Measurements from ENCODE around the gene PLA2G1B.
A peak's percentile ranks its signal among the peaks of the same experiment; 100 is the strongest.

The PLA2G1B gene

DNA sequence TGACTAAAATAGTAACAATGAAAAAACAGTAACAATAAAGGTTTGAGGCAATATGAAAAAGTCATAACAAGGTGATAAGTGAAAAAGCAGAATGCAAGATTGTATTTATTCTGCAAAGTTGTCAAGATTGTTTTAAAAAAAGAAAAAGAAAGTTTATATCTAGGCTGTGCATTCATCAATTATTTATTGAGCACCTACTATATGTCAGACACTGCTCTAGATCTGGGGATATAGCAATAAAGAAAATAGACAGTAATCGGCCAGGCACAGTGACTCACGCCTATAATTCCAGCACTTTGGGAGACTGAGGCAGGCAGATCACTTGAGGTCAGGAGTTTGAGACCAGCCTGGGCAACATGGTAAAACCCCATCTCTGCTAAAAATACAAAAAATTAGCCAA, 3.8 kb downstream of the PLA2G1B start:
- no peak for DNase-seq

DNA sequence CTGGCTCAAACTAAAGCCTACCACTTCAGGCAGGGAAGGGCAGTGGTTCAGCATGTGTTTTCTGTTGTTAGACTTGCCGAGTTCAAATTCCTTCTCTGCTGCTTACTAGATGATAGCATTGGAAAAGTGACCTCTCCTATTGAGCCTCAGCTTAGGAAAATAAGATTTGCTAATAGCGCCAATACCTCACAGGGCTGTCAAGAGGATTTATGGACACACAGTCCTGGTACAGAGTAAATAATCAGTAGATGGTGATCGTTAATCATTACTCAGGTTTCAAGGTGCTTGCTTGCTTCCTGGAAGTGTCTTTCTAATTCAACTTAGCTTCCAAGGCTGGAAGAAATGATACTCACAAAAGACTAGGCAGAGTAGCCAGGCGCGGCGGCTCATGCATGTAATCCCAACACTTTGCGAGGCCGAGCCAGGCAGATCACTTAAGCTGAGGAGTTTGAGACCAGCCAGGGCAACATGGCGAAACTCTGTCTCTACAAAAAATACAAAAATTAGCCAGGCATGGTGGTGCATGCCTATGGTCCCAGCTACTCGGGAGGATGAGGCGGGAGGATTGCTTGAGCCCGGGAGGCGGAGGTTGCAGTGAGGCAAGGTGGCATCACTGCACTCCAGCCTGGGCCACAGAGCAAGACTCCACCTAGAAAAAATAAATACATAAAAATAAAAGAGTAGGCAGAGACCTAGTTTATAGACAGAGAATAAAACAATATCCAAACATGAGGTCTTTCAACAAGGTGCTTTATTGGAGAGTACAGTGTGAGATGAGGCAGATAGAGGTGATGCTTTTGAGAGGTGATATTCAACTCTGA, 6.0 kb downstream of the PLA2G1B start:
- no peak for DNase-seq

DNA sequence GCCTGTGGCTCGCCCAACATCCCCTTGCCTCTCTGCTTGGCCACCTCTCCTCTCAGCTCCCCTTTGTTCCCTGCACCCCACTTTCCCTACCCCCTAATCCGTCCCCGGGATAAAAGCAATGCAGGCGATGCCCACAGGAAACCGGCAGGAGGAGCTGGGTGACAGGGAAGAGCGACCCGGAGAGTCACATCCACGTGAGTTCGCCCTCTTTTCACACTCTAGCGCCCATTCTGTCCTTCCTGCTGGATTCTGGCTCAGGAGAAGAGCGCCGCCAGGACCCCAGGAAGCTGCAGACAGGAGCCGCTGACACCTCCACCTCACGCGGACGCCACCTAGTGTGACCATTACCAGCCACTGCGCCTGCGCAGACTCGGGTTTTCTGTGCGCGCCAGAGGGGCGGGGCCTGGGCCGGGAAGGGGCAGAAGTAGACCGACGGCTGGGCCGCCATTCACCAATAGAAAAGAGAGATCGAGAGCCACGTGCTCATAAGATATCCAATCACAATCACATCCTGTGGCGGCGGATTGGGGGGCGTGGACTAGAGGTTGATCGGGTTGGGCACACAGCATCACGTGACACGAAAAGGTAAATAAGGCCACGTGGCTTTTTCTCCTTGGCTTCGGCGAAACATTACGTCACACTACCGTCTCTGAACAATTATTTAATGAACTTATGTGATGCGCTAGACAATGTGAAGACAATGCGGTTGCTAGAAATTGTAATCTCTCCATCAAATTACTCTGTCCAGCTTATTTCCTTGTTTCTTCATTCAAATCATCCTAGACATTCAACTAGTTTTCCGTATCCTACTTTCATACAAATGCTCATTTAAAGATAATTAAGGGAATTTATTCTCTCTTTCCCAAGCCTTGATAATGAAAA, 10.1 kb downstream of the PLA2G1B start:
- peak; percentile 100 for DNase-seq

DNA sequence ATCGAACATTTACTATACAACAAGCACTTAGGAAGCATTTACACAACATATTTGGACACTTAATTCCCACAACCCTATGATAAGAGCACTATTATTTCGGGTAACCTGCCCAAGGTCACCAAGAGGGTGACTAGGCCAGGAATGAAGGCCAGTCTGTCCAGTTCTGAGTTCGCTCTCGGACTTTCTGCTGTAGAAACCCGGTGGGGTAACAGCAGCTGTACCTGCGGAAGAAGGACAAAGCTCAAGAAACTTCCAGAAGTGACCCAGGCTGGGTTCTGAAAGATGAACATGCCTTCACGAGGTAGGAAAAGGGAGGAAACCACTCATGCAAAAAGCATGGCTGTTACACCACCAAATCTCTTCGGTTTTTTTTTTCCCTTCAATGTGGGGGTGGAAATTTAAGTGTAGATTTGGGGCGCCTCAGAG, 10.8 kb downstream of the PLA2G1B start:
- DNase-seq = no peak

DNA sequence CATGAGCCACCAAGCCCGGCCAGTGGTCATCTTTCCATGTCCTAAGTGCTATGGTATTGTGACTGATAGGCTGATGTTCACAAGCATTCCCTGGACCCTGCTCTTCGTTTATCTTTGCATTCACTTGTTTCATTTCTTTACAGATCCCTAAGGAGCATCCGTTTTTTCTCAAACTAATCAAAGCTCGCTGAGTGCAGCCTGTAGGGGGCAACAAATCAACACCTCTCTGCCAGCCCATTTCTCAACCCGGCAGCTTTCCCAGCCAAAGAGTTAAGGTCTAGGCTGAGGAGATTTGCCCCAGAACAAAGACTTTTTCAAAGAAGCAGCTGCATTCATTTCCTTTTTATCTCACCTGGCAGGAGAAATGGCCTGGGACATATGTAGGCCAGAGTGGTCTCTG, 13.4 kb downstream of the PLA2G1B start:
- peak in 1 of 2 experiments; percentile 19 for DNase-seq

DNA sequence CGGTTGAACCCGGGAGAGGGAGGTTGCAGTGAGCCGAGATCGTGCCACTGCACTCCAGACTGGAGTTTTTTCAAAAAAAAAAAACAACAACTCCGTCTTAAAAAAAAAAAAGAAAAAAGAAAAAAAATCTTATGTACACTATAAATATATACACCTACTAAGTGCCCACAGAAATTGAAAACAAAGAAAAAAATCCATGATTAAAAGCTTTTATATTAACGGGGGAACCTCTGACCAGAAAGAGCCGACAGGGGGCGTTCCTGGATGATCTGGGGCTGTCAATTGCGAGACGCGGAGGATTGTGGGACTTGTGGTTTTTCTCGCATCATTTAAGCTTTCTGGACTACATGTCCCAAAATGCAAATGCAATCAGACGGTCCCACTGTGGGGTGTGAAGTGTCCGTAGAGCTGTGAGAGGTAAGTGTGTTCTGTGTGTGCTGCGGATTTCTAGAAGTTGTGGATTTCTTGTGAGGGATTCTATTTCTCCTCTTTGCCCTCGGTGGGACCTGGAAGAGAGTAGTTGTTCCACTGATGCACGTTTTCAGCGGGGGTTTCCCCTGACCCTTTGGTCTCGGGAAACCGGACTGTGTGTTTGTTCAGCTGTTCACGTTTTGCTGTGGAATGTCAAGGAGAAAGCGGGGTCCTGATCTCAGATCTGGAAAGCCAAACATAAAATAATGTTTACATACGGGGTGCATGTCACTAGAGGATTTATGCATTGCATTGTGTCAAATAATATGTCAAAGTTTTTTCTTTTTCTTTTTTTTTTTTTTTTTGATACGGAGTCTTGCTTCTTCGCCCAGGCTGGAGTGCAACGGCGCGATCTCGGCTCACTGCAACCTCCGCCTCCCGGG, 25.4 kb downstream of the PLA2G1B start, which contains the start of gene SIRT4:
Gene SIRT4, plus strand, starts transcription at position 360 of the 854 bp plus-strand sequence. CDS start 1,241 bp downstream, outside the sequence.
- peak; percentile 97 to 98 for DNase-seq

DNA sequence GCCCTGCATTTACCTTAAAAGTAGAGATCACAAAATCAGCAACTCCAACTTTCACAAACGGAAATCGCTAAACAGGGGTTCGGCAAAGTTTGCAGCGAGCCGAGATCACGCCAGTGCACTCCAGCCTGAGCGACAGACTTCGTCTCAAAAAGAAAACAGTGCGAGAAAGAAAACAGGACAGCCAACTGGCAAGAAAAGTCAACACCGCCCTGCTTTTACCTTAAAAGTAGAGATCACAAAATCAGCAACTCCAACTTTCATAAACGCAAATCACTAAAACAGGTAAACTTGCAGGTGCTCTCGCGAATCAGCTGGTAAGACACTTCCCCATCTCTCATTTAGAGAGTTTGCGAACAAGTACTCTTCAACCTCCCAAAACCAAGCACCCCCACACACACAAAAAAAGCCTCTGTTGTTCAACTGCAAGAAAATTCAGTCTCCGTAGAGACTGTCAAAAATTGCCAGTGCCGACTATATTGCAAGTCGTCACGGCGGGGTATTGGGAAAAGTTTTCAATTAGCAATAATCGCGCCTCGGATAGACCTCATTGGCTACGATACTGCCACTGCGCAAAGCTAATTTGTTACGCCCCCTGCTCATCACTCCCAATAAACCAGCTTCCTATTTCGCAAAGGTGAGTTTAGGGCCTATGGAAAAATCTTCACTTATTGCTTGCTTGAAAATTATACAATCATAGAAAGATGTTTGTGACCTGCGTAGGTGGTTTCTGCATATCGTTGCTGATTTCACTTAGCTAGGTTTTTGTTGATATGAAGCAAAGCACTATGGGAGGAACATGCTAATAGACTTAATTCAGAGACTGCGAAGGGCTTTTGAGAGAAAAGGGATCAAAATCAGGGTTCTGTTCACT, 34.7 kb downstream of the PLA2G1B start, which contains the start of gene RNU4-1:
Gene RNU4-1, minus strand, starts transcription at position 577 of the 871 bp plus-strand sequence.
- DNase-seq = peak; percentile 97

DNA sequence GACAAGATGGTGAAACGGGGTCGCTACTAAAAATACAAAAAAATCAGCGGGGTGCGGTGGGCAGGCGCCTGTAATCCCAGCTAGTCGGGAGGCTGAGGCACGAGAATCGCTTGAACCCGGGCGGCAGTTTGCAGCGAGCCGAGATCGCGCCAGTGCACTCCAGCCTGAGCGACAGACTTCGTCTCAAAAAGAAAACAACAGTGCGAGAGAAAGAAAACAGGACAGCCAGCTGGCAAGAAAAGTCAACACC, 35.2 kb downstream of the PLA2G1B start:
- DNase-seq = no peak

DNA sequence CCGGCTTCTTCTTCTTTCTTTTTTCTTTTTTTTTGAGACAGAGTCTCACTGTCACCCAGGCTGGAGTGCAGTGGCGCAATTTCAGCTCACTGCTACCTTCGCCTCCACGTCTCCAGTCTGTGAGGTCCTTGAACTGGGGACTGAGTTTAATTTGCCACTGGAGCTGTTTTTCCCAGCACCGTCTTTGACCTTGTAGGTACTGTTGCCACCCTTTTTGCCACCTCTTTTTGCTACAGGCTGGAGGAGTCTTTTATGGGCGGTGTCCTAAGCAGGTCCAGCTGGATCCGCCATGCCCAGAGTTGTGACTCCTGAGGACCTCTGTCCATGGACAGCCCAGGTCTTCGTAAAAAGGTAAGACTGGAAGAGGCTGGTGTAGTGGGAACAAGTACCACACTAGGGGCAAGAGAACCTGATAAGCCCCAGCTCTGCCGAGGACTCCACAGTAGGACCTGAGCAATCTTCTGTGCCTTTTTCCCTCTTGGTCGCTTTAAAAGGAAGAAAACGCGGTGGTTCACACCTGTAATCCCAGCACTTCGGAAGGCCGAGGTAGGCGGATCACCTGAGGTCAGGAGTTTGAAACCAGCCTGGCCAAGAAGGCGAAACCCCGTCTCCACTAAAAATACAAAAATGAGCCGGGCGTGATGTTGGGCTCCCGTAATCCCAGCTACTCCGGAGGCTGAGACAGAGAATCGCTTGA, 36.8 kb downstream of the PLA2G1B start:
- DNase-seq = peak; percentile 57 to 65

DNA sequence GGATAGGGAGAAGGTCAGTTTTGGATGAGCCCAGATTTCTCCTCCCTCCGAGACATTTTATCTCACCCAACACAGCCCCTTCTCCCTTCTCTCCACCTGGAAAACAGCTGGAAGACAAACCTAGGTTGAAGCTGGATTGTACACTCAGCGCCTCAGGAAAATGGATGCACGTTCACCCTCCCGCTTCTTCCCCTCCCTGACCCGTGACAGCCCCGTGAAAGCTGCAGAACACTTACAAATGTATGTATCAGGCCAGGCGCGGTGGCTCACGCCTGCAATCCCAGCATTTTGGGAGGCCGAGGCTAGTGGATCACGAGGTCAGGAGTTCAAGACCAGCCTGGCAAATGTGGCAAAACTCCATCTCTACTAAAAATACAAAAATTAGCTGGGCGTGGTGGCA, 40.1 kb downstream of the PLA2G1B start:
- no peak for DNase-seq

DNA sequence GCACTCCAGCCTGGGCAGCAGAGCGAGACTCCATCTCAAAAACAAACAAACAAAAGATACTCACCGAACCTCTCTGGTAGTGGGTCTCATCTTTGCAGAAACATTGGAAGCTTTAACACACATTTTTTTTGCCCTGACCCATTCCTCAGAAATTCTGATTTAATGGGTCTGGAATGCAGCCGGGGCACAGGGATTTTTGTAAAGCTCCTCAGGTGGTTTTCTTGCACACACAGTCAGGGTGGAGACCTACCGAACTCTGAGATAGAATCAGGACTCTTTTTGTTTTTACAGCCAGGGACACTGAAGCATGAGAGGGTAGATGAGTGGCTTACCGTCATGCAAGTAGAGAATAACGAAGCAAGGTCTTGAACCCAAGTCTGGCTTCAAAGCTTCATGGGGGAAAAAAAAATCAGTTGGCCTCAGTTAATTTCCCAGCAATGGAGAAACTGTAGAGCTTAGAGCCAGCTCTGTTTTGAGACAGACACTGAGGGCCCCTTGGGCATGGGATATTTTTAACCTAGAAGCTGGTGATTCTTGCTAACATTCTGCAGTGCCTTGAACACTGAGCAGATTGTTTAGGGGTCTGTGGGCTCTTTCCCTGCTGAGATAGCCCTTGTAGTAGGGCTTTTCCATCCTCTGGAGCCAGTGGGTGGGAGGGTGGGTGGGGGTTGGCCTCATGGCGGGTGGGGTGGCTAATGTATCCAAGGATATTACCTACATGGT, 40.6 kb downstream of the PLA2G1B start:
- DNase-seq = no peak

DNA sequence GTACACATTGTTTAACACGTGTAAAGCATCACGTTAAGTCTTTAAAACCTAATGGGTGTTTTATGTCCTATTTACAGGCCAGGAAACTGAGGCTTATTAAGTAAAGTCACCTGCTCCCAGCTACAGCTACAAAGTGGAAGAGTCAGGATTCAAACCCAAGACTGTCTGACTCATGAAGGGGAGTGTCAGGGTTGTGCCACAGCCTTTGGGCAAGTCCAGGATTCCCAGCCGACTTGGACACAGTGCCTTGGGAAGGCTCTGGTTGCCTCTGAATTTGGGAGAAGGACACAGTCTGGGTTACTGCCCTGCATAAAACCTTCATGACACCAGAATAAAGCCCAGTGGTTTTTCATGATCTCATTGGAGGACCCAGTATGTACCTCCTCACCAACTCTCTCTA, 43.2 kb downstream of the PLA2G1B start:
- DNase-seq = no peak

DNA sequence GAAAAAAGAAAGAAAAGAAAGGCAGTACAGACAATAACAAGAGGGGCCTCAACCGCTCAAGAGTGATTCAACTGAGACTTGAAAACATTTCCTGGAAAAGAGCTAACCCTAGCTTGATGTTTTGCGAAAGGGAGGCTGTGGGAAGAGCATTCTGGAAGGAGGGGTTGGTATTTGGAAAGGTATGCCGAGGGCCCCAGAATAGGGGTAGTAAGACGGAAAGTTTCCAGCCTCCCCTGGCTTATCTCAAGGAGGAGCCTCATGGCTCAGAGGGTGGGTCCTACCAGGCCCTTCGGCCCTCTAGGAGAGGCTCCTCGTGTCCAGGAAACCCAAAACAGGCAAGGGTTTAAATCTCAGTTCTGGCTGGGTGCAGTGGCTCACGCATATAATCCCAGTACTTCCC, 44.3 kb downstream of the PLA2G1B start:
- DNase-seq = no peak

DNA sequence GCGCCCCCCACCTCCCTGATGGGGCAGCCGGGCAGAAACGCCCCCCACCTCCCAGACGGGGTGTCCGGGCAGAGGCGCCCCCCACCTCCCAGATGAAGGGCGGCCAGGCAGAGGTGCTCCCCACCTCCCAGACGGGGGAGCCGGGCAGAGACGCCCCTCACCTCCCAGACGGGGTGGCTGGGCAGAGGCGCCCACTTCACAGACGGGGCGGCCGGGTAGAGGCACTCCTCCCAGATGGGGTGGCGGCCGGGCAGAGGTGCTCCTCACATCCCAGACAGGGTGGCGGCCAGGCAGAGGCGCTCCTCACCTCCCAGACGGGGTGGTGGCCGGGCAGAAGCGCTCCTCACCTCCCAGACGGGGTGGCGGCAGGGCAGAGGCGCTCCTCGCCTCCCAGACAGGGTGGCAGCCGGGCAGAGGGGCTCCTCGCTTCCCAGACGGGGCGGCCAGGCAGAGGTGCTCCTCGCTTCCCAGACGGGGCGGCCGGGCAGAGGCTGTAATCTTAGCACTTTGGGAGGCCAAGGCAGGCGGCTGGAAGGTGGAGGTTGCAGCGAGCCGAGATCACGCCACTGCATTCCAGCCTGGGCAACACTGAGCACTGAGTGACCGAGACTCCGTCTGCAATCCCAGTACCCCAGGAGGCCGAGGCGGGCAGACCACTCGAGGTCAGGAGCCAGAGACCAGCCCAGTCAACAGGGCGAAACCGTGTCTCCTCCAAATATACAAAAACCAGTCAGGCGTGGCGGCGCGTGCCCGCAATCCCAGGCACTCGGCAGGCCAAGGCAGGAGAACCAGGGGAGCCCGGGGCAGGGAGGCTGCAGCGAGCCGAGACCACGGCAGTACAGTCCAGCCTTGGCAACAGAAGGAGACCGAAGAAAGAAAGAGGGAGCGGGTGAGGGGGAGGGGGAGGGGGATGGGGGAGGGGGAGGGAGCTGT, 49.2 kb downstream of the PLA2G1B start:
- no peak for DNase-seq

DNA sequence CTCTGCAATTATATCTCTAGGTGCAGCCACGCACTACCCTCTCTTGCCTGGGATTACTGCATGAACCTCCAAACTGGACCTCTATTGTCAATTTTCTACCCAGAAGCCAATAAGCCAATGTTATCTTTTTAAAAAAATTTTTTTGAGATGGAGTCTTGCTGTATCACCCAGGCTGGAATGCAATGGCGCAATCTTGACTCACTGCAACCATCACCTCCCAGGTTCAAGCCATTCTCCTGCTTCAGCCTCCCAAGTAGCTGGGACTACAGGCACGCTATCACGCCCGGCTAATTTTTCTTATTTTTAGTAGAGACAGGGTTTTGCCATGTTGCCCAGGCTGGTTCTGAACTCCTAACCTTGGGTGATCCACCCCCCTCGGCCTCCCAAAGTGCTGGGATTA, 50.8 kb downstream of the PLA2G1B start:
- no peak for DNase-seq
